Stimulated activated CD4-positive, alpha-beta T cell treated with anti-CD3 and anti-CD28 coated beads, TNF-alpha, amount 100 ng/mL, for 24 hours (primary cell): ENCODE data around the gene EIF3A.
"Not testable (repeated sequence)": the region's sequence is repeated elsewhere in the genome, so short reads cannot be mapped to it uniquely, and the experiment has no call there.

ENCODE experiments used
- DNase-seq, 3 experiments: peaks; one replicate each; pipeline ENCODE4 v3.0.0-alpha.2; 2020; ENCODE audit warnings: low read depth in 3 of 3

Gene EIF3A, protein sequence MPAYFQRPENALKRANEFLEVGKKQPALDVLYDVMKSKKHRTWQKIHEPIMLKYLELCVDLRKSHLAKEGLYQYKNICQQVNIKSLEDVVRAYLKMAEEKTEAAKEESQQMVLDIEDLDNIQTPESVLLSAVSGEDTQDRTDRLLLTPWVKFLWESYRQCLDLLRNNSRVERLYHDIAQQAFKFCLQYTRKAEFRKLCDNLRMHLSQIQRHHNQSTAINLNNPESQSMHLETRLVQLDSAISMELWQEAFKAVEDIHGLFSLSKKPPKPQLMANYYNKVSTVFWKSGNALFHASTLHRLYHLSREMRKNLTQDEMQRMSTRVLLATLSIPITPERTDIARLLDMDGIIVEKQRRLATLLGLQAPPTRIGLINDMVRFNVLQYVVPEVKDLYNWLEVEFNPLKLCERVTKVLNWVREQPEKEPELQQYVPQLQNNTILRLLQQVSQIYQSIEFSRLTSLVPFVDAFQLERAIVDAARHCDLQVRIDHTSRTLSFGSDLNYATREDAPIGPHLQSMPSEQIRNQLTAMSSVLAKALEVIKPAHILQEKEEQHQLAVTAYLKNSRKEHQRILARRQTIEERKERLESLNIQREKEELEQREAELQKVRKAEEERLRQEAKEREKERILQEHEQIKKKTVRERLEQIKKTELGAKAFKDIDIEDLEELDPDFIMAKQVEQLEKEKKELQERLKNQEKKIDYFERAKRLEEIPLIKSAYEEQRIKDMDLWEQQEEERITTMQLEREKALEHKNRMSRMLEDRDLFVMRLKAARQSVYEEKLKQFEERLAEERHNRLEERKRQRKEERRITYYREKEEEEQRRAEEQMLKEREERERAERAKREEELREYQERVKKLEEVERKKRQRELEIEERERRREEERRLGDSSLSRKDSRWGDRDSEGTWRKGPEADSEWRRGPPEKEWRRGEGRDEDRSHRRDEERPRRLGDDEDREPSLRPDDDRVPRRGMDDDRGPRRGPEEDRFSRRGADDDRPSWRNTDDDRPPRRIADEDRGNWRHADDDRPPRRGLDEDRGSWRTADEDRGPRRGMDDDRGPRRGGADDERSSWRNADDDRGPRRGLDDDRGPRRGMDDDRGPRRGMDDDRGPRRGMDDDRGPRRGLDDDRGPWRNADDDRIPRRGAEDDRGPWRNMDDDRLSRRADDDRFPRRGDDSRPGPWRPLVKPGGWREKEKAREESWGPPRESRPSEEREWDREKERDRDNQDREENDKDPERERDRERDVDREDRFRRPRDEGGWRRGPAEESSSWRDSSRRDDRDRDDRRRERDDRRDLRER (N-terminal part only)

DNA sequence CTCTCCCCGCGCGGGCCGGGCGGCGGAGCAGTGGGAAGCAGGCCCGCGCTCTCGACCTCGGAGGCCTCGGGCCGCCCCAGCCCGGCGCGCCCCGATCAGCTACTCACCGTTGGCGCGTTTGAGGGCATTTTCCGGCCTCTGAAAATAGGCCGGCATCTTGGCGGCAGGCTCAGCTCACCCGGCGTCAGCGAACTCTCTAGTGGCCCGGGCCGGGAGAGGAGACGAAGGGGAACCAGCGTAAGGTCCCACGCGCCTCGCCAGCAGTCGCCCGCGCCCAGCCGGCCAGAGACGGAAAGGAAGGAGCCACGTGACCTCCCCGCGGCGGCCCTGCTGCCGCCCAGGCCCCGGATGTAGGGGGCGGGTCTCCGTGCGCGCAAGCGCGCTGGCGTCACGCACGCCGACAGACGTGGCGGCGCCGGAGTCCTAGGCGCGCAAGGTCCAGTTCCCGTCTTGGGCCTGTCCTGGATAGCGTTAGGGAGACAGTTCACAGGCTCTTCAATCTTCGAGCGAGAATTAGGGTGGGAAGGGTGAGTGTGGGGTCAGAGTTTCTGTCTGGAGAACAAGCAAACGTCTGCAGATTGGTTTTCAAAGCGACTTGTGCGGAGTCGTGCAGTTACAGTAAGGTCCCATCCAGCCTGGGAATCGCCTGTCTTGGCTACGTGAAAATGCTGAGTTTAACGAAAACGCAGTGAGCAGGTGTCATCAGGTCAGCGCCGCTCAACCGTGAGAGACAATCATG lies at the start of gene EIF3A:
Gene EIF3A (minus strand): TSS at position 297 of the 739 bp plus-strand sequence. CDS start 141 bp downstream, at position 156.
- DNase-seq: peak; percentile 83 to 90 (median 85)

- no peak for DNase-seq
Observed at GRCh38 chr10:119129721-119130120, 49.1 kb upstream of the EIF3A start.

- no peak for DNase-seq
Observed at GRCh38 chr10:119125942-119126341, 45.3 kb upstream of the EIF3A start.

DNA sequence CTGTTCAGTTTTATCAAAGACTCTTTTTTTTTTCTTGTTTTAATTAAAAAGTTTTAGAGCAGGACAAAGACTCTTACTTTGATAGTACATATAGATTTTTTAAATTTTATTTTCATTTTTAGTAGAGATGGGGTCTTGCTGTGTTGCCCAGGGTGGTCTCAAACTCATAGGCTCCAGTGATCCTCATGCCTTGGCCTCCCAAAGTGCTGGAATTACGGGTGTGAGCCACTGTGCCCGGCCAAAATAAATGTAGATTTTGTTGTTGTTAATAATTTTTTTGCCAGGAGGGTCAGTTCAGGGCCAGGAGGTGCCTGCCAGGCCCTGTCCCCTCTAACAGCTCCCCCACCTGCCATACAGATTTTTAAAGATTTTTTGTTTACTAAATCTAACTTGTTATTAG lies 40.3 kb upstream of the EIF3A start:
- DNase-seq: no peak

DNA sequence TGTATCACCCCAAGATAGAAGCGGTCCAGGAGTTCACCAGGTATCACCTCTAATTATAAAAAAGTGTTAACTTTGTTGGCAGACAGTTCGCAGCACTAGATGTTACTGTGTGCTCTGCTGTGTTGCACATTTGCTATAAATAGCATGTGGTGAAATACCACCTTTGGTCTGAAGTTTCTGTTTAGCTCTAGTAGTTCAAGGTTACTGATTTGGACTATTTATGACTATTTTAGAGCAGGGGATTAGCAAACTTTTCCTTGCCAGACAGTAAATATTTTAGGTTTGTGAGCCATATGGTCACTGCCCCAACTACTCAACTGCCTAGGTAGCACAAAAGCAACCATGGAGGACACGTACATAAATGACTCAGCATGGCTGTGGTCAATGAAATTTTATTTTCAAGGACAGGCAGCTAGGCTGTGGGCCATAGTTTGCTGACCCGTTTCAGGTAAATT lies 39.8 kb upstream of the EIF3A start:
- no peak for DNase-seq

- DNase-seq: no peak
Observed at GRCh38 chr10:119119400-119119799, 38.8 kb upstream of the EIF3A start.

DNA sequence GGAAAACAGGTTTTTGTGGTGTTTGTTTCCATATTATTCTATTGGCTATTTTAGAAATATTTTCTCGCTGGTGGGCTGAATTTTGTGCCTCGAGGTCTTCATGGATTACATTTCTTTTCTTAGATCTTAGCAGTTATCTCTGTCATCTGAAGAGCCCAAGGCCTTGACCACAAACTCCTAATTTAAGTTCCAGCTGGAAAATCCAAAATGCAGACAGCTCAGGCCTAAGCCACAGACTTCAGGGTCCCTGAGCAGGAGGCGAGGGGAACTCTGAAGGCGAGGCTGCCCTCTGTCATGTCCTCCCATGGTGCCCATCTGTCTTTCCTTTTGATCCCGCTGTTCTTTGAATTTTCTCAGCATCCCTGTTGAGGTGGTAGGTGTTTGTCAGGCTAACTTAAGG lies 37.6 kb upstream of the EIF3A start:
- DNase-seq: no peak

DNA sequence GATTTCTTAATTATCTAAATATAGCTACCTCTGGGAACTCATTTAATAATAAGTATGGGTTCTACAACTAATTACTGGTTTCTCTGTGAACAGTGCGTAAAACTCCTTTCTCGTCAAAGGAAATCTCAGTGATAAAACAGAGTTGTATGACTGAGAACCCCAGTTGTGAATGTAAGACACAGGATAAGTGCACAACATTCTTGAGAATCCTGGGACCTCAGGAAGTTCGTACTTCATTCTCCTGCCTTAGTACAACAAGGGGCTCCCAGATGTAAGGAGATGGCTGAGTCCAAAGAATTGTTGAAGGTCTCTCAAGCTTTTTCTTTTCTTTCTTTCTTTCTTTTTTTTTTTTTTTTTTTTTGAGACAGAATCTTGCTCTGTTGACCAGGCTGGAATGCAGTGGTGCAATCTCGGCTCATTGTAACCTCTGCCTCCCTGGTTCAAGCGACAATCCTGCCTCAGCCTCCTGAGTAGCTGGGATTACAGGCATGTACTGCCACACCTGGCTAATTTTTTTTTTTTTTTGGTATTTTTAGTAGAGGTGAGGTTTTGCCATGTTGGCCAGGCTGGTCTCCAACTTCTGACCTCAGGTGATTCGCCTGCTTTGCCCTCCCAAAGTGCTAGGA lies 35.8 kb upstream of the EIF3A start:
- DNase-seq: no peak

- no peak for DNase-seq
Observed at GRCh38 chr10:119115926-119116325, 35.3 kb upstream of the EIF3A start.

DNA sequence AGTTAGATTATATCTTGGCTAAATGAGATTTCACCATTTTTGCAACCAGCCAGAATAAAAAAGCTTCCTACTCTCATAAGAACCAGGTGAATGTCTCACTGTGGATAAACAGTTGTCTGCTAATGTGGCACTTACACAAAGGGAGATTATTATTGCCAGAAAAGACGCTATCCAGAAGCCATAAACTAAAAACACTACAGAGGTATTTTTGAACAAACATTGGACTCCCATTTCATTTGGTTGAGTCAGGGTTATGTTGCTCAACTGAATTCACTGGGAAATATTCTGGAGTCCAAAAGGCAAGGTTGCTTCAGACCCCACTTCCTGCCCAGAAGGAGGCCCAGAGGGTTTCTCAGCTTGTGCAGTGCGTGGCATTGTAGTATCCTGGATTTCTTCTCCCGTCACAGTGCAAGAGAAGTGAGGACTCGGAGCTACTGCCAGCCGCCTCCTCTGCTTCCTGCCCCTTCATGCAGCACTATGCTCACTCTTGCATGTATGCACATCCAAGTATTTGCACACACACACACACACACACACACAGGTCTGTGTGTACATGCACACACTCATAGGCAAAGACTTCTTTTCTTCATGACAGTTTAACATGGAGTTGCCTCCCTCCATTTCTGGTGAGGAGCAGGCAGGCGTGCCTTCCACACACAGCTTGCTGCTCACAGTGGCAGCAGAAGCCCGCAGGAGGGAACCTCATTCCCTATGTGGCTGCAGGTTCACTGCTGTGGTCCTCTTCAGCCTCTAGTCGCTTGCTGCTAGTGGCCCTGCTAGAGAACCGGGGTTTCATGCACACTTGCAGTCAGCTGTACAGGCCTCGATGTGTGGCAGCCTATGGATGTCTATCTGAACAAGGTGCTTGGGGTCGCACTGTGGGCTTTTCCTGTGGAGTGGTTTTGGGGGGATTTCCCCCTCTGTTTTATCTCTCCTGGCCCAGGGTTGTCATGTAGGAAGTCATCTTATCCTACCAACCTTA lies 33.4 kb upstream of the EIF3A start:
- no peak for DNase-seq

GRCh38 chr10:119112056-119112455 lies 31.4 kb upstream of the EIF3A start:
- no peak for DNase-seq

DNA sequence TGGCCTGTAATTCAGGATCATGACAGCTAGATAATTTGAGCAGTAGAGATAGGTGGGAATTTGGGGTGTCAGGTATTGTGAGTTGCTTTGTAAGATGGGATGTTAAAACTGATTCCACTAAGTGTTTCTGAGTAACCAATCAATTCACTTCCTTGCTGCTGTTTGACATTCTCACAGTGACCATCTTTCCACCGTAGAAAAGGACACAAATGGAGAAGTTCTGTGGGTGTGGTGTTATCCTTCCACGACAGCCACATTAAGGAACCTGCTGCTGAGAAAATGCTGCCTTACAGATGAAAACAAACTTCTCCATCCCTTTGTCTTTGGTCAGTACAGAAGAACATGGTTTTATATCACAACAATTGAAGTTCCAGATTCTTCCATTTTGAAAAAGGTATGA lies 27.2 kb upstream of the EIF3A start:
- DNase-seq: not testable (repeated sequence)

DNA sequence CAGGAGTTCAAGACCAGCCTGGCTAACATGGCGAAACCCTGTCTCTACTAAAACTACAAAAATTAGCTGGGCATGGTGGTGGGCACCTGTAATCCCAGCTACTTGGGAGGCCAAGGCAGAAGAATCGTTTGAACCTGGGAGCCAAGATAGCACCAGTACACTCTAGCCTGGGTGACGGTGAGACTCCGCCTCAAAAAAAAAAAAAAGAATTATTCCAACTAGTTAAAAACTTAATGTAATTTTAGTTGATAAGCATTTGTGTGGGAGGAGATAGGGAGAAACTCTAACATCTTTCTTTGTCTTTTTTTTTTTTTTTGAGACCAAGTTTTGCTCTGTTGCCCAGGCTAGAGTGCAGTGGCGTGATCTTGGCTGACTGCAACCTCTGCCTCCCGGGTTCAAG lies 26.5 kb upstream of the EIF3A start:
- DNase-seq: not testable (repeated sequence)

- DNase-seq: not testable (repeated sequence)
Observed at GRCh38 chr10:119105899-119106298, 25.3 kb upstream of the EIF3A start.

DNA sequence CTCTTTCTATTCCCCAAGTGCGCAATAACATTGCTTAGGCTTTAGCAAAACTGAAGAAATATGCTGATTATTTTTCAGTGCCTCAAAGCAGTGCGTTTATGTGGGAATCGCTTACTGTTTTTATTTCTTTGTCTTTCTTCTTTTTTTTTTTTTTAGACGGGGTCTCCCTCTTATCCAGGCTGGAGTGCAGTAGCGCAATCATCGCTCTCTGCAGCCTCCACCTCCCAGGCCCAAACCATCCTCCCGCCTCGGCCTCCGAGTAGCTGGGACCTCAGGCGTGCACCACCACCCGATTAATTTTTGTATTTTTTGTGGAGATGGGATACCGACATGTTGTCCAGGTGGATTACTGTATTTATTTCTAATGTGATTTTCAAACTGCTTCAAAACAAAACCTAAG lies 24.5 kb upstream of the EIF3A start:
- DNase-seq: no peak

DNA sequence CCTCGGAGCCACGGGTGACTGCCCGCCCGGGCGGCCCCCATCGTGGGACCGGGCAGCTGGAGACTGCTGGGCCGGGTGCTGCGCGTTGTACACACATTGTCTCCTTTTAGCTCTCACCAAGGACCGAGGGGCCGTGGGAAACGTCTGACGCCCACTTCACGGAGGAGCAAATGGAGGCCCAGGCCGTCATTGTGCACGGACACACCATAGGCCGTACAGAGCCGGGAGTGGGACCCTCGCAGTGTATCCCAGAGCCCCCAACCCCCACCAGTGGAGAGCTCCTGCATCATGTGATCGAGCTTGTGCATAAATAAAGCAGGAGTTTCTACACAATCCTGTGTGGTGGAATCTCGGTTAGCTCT lies 24.0 kb upstream of the EIF3A start:
- DNase-seq: peak in 1 of 3 experiments; percentile 7

- peak; percentile 50 to 72 (median 56) for DNase-seq
Observed at GRCh38 chr10:119103903-119104653, 23.5 kb upstream of the EIF3A start, which contains the start of gene DENND10. DENND10 (plus strand) TSS chr10:119104113; CDS start chr10:119104143, 30 bp downstream.

GRCh38 chr10:119103241-119103902 lies 22.8 kb upstream of the EIF3A start:
- DNase-seq: no peak
